OCI-LY1 (cell line): Measurements from ENCODE around the gene SLC35F3.

Source experiments
- EZH2 ChIP-seq: fragments of 200-600 bp; sonication (generic), shearing (Covaris generic); IDR thresholded peaks from 2 replicates; pipeline ENCODE4 v1.8.0; 2017; ENCODE audit warnings: borderline replicate concordance, mixed run types, mild to moderate bottlenecking, antibody characterized with exemption, low read length, moderate library complexity, mixed read lengths
- TF ChIP-seq, protein P1 (sequence below): fragments of 200-600 bp; sonication (generic), shearing (Covaris generic); IDR thresholded peaks from 2 replicates; pipeline ENCODE4 v1.5.1; 2017; ENCODE audit warnings: mild to moderate bottlenecking, antibody characterized with exemption, low read length, moderate library complexity, mixed read lengths

DNA sequence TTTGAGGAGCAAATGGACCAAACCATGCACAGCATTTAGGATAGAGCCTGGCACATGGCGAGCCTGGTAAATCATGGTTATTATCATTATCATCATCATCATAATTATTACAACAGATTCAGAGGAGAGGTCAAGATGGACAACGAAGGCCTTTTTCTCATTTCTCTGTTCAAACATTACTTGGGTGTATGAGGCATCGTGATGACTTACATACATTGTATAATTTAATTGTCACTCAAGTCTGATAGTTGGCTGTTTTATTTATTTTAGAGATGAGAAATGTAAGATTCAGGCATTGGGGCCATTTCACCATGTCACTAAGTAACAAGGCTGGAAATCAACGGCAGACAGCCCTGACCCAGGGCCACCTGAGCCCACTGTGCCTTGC lies 68.1 kb downstream of the SLC35F3 start:
- TF ChIP-seq EZH2 = no peak
- TF ChIP-seq, protein P1, sequence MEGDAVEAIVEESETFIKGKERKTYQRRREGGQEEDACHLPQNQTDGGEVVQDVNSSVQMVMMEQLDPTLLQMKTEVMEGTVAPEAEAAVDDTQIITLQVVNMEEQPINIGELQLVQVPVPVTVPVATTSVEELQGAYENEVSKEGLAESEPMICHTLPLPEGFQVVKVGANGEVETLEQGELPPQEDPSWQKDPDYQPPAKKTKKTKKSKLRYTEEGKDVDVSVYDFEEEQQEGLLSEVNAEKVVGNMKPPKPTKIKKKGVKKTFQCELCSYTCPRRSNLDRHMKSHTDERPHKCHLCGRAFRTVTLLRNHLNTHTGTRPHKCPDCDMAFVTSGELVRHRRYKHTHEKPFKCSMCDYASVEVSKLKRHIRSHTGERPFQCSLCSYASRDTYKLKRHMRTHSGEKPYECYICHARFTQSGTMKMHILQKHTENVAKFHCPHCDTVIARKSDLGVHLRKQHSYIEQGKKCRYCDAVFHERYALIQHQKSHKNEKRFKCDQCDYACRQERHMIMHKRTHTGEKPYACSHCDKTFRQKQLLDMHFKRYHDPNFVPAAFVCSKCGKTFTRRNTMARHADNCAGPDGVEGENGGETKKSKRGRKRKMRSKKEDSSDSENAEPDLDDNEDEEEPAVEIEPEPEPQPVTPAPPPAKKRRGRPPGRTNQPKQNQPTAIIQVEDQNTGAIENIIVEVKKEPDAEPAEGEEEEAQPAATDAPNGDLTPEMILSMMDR = no peak
